Right renal pelvis (tissue), 4 donors: ENCODE measurements around the gene FGGY. TPM values are rescaled to one million over a fixed set of nuclear protein-coding genes. Genes with fewer than 3 reads are reported as not detected.

Experiments used
- DNase-seq, 4 donors: peaks; one replicate each; pipeline ENCODE4 v3.0.0-alpha.2; 2013; ENCODE audit warnings: low read depth in 4 of 4, low spot score in 3 of 4, missing footprints in 1 of 4
- polyA plus RNA-seq, 4 donors: library from polyadenylated mRNA; unstranded; fragments of 120-200 nt; gene quantifications; one replicate each; pipeline ENCODE4 v1.2.1, GENCODE V29; 2013; ENCODE audit not compliant: insufficient read length in 4 of 4

Gene FGGY
- polyA plus RNA-seq, 4 donors, result 22.6 to 27.0 (median 24.2) TPM

DNA sequence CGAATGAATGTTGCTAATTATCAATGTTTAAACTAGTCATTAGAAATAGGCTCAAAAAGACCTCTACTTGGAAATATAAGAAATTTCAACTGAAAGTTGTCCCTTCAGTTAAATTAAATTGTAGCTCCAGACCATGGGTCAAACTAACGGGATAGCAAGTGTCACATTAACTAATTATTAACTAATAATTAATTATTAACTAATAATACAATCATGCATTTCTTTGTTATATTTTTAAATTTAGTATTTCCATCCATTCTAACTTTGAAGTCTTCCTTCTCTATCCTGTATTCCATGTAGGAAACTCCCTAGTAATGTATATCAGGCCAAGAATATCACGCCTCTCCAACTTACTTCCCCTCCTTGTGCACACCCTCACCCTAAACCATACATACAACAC, 474.5 kb downstream of the FGGY start:
- no peak for DNase-seq

DNA sequence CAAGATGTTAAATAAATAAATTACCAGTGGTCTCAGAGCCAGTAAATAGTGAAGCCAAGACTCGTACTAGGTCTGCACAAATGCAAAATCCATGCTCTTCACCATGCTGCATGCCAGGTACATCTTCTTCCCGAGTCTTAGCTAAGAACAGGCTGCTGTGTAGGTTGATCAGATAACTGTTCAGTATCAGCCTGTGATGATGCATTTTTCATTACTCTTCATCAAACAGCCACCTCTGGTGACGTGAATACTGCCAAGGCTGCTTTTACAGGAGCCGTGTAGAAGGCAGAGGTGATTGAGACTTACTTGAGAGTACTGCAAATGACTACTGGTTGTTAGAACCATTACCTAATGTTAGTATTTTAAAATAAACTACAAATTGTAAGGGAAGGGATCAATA, 478.6 kb downstream of the FGGY start:
- DNase-seq, result no peak

DNA sequence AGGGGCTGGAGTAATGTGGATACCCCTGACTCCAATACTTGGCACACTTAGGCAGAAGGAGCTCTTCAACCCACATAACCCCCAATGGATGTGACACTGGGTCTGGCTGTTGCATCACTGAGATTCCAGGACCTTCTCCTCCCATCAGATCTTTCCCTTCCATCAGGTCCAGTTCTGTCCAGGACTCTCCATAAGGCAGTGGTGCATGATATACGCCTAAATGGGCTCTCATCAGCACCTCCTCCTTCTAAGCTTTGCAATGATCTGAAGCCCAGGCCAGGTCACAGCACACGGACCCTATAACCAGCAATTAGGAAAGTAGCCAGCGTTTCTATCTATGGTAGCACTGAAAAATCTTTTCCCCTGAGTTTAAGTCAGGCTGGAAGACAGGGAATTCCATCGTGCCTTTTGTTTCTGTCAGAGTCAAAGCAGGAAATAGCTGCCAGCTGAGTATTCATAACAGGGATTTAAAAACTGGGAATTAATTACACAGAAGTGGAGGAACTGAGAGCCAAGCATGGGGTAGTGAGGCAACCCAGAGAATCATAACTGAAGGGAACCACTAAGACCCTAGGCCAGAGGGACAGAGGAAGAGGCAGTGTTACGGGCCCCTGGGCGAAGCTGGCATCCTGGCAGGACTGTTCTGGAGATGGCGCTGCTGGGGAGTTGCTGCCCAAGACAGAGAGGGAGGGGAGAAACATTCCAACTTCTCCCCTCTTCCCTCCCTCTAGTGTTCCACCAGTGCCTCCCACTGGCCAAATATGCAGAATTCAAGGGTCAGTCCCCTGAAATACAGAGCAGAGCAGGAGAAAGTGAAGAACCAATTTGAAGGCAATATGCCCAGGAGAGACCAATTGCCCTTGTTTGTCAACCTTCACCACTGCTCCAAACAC, 480.3 kb downstream of the FGGY start:
- no peak for DNase-seq

DNA sequence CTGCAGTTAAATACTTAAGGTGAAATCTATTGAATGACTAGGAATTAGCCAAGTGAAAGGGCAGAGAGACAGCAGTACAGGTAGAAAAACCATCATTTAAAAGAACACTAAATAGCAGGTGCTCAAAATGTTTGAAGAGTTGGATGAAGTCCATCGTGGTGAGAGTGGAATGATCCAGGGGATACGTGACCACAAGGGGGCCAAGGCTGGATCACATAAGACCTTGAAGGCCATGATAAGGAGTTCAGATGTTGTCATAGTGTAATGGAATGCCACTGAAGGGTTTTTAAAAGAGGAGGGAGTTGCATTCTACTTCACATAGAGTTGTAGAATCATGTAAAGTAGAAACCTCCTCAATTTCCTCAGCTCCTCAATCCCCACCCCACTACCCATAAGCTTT, 483.1 kb downstream of the FGGY start:
- DNase-seq, result no peak

GRCh38 chr1:59788825-59789224, 491.9 kb downstream of the FGGY start:
- no peak for DNase-seq

- DNase-seq, result no peak
Measured at GRCh38 chr1:59798600-59798999, 501.7 kb downstream of the FGGY start.

DNA sequence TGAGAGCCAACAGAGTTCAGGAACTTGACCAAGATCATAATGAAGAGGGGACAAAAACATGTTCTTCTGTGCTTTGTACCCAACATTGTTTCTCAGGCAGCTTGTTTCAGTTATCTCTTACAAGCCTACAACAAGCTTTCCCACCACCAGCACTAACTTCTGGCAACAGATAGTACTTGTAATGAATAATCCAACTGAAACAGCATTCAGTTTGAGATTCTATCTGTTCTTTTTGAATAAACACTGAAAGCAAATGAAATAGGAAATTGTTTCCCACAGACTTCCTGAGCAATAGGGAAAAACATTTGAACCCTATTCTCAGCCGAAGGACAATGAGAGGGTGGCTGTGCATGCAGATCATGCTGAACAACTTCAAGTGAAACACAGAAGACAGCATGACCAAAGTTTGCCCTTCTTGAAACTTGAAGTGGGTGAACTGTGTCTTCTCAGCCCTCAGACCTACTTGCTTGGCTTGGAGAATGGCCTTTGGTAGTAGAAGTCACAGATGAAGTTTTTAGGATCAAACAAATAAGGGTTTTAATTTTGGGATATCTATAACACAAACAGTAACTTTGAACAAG, 506.7 kb downstream of the FGGY start:
- DNase-seq, result no peak

DNA sequence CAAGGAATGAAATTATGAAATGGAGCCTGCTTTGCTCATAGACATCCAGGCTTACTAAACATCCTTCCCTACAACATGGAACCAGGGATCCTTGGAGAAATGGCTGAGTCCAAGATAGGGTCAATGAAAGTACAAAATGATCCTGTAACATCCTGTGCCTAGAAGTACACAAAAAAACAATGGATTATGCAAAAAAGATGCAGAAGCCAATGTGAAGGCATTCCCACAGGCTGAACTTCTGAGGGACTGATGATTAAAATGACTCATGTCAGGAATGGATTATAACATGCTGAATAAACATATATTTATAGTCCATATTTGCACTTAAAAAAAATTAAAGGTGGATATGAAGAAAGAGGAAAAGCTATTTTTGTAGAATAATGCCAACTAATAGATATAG, 507.4 kb downstream of the FGGY start:
- DNase-seq, result no peak

DNA sequence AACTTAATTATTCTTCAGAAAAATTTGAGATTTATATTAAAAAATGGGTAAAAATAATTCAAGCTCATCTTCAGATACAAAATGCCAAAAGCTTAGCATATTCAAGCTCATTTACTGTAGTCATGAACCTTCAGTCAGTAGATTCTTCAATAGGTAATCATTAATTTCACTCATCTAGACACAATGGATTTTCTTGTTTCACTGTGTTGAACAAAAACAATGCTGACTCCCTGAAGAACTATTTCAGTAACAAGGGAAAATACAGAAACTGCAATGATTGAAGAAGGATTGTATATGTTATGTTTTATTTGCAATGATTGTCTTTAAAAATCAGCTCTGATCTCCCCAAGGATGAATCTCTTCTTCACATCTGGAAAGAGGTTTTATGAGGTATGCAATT, 508.7 kb downstream of the FGGY start:
- DNase-seq, result no peak
